ENCODE results near the gene ORM2.

DNA sequence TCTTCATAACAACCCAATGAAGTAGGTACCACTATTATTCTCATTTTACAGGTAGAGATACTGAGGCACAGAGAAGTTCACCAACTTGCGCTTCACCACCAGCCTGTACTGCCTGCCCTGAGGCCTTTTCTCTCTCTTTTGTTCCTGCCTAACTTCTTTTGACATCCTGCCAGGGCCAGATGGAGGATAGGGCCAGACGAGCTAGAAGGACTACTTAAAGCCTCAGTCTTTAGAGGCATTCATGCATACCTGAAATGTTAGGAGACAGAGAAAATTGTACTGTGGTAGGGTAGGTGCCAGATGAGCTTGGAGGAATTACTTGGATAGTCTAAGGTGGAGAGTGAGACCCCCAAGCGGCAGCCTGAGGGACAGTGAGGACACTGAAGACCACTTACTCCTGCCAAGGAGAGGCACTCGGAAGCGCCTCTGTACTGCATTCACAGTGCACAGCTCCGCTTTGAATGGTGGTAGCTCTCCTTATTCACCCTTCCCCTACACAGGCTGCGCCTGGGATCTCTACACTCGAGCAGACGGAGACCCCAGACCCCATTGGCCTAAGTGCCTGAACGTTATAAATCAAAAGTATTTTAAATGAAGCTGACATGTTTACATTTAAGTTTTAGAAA, 13.0 kb upstream of the ORM2 start:
- TF ChIP-seq, protein P1, sequence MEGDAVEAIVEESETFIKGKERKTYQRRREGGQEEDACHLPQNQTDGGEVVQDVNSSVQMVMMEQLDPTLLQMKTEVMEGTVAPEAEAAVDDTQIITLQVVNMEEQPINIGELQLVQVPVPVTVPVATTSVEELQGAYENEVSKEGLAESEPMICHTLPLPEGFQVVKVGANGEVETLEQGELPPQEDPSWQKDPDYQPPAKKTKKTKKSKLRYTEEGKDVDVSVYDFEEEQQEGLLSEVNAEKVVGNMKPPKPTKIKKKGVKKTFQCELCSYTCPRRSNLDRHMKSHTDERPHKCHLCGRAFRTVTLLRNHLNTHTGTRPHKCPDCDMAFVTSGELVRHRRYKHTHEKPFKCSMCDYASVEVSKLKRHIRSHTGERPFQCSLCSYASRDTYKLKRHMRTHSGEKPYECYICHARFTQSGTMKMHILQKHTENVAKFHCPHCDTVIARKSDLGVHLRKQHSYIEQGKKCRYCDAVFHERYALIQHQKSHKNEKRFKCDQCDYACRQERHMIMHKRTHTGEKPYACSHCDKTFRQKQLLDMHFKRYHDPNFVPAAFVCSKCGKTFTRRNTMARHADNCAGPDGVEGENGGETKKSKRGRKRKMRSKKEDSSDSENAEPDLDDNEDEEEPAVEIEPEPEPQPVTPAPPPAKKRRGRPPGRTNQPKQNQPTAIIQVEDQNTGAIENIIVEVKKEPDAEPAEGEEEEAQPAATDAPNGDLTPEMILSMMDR (conservative IDR thresholded peaks at IDR 0.05; ENCODE audit: low read length): no peak
- TF ChIP-seq EZH2phosphoT487 (IDR thresholded peaks at IDR 0.05; ENCODE audit: borderline replicate concordance): no peak

Measured in Loucy (cell line).